IMR-90 (cell line): ENCODE data around the gene METTL15.
"Not testable (repeated sequence)": the region's sequence is repeated elsewhere in the genome, so short reads cannot be mapped to it uniquely, and the experiment has no call there.

Source experiments
- MAZ ChIP-seq: IDR thresholded peaks from 2 replicates; pipeline ENCODE4 v1.6.1; 2012; ENCODE audit warnings: low read depth, mild to moderate bottlenecking, low read length, improper control_type of control experiment, moderate library complexity, borderline replicate concordance
- SMC3 ChIP-seq: fragments of 150-350 bp; IDR thresholded peaks from 2 replicates; pipeline ENCODE4 v1.6.1; 2016; ENCODE audit warnings: low read depth, mild to moderate bottlenecking, antibody characterized with exemption, low read length, moderate library complexity
- TF ChIP-seq, protein P1 (sequence below): conservative IDR thresholded peaks from 2 replicates; pipeline ENCODE4 v1.5.1; 2012; ENCODE audit warnings: mild to moderate bottlenecking, low read depth, low read length, improper control_type of control experiment
- TF ChIP-seq, protein P2 (sequence below): fragments of 150-350 bp; IDR thresholded peaks from 2 replicates; pipeline ENCODE4 v1.6.1; 2017; ENCODE audit warnings: mild to moderate bottlenecking, antibody characterized with exemption, low read length, low read depth

DNA sequence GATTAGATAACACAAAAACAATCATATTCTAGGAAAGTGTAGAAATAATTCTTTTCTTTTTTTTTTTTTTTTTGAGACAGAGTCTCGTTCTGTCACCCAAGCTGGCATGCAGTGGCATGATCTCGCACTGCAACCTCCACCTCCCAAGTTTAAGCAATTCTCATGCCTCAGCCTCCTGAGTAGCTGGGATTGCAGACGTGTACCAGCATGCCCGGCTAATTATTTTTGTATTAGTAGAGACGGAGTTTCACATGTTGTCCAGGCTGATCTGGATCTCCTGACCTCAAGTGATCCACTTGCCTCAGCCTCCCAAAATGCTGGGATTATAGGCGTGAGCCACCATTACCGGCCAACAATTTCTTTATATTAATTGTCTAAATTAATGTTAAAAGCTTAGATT lies 182.8 kb downstream of the METTL15 start:
- TF ChIP-seq, protein P1, sequence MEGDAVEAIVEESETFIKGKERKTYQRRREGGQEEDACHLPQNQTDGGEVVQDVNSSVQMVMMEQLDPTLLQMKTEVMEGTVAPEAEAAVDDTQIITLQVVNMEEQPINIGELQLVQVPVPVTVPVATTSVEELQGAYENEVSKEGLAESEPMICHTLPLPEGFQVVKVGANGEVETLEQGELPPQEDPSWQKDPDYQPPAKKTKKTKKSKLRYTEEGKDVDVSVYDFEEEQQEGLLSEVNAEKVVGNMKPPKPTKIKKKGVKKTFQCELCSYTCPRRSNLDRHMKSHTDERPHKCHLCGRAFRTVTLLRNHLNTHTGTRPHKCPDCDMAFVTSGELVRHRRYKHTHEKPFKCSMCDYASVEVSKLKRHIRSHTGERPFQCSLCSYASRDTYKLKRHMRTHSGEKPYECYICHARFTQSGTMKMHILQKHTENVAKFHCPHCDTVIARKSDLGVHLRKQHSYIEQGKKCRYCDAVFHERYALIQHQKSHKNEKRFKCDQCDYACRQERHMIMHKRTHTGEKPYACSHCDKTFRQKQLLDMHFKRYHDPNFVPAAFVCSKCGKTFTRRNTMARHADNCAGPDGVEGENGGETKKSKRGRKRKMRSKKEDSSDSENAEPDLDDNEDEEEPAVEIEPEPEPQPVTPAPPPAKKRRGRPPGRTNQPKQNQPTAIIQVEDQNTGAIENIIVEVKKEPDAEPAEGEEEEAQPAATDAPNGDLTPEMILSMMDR: not testable (repeated sequence)
- TF ChIP-seq SMC3, MAZ: not testable (repeated sequence)
- TF ChIP-seq, protein P2, sequence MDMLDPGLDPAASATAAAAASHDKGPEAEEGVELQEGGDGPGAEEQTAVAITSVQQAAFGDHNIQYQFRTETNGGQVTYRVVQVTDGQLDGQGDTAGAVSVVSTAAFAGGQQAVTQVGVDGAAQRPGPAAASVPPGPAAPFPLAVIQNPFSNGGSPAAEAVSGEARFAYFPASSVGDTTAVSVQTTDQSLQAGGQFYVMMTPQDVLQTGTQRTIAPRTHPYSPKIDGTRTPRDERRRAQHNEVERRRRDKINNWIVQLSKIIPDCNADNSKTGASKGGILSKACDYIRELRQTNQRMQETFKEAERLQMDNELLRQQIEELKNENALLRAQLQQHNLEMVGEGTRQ: not testable (repeated sequence)
